ENCODE results near the gene TP53RK. TPM values are rescaled to one million over a fixed set of nuclear protein-coding genes. Genes with fewer than 3 reads are reported as not detected.
A peak's percentile ranks its signal among the peaks of the same experiment; 100 is the strongest.

TP53RK gene
- total RNA-seq, 3 donors from 2014 or later, result 14.4 to 29.2 (median 27.1) TPM

GRCh38 chr20:46689754-46690085 is 476 bp upstream of the TP53RK start:
- DNase-seq (ENCODE audit: low spot score in 2 of 2), result no peak
- TF ChIP-seq POLR2AphosphoS5 (IDR thresholded peaks at IDR 0.05) (no peak), CTCF (IDR thresholded peaks at IDR 0.05) (no peak), POLR2A (IDR thresholded peaks at IDR 0.05) (no peak)
- Histone ChIP-seq H3K27ac (peak overlapping the region; percentile 95 to 97), H3K9me3 (no peaks in the 10 kb centered on the region), H3K27me3 (no peaks in the 10 kb centered on the region), H3K4me3 (peak overlapping the region; percentile 69 to 92 (median 83)), H3K36me3 (no peaks in the 10 kb centered on the region), H3K4me1 (no peaks in the 10 kb centered on the region)
- intact Hi-C loops (cut with DNase I; ENCODE audit: low total_unique reads), result loop anchor here (10.0 kb wide), 1 partner anchor 1345 kb away; the partner anchor contains the start of gene SDC4

- H3K9me3 ChIP-seq, result no peaks in the 10 kb centered on the region
- peak overlapping the region; percentile 95 to 97 for H3K27ac ChIP-seq
- peak overlapping the region; percentile 69 to 92 (median 83) for H3K4me3 ChIP-seq
- no peaks in the 10 kb centered on the region for H3K27me3 ChIP-seq
- intact Hi-C loops (cut with DNase I; ENCODE audit: low total_unique reads), result loop anchor here (10.0 kb wide), 1 partner anchor 1344 kb away; the partner anchor contains the start of gene SDC4
- TF ChIP-seq POLR2A (IDR thresholded peaks at IDR 0.05) (no peak), POLR2AphosphoS5 (IDR thresholded peaks at IDR 0.05) (no peak), CTCF (IDR thresholded peaks at IDR 0.05) (no peak)
- no peaks in the 10 kb centered on the region for H3K36me3 ChIP-seq
- DNase-seq (ENCODE audit: low spot score in 2 of 2), result peak in 1 of 2 donors; percentile 40
- peaks cover 0 to 3% of the 10 kb centered on the region in 2 donors for H3K4me1 ChIP-seq
These were observed 828 bp downstream of the TP53RK start for GRCh38 chr20:46688151-46689081.

GRCh38 chr20:46683939-46684750 is 5.1 kb downstream of the TP53RK start:
- no peak for TF ChIP-seq CTCF (IDR thresholded peaks at IDR 0.05)
- peak in 1 of 3 donors; percentile 32 for TF ChIP-seq POLR2AphosphoS5 (IDR thresholded peaks at IDR 0.05)
- Histone ChIP-seq H3K36me3 (no peaks in the 10 kb centered on the region), H3K4me3 (peak overlapping the region; percentile 23 to 62 (median 44)), H3K9me3 (no peaks in the 10 kb centered on the region), H3K4me1 (peaks cover 0 to 3% of the 10 kb centered on the region in 2 donors), H3K27me3 (no peaks in the 10 kb centered on the region), H3K27ac (peak overlapping the region; percentile 41 to 77)
- peak in 1 of 2 donors; percentile 49 for DNase-seq (ENCODE audit: low spot score in 2 of 2)
- intact Hi-C loops (cut with DNase I; ENCODE audit: low total_unique reads), result loop anchor here (10.0 kb wide), 1 partner anchor 1339 kb away; the partner anchor contains the start of gene SDC4

GRCh38 chr20:46683668-46683938 is 5.6 kb downstream of the TP53RK start:
- H3K4me1 ChIP-seq, result peaks cover 0 to 3% of the 10 kb centered on the region in 2 donors
- no peaks in the 10 kb centered on the region for H3K27me3 ChIP-seq
- no peaks in the 10 kb centered on the region for H3K9me3 ChIP-seq
- intact Hi-C loops (cut with DNase I; ENCODE audit: low total_unique reads), result loop anchor here (10.0 kb wide), 1 partner anchor 1339 kb away; the partner anchor contains the start of gene SDC4
- no peak for DNase-seq (ENCODE audit: low spot score in 2 of 2)
- H3K27ac ChIP-seq, result peak overlapping the region in 1 of 2 donors; percentile 77
- peak overlapping the region; percentile 23 to 62 (median 44) for H3K4me3 ChIP-seq
- H3K36me3 ChIP-seq, result no peaks in the 10 kb centered on the region
- TF ChIP-seq POLR2A (IDR thresholded peaks at IDR 0.05), result no peak
- no peak for TF ChIP-seq CTCF (IDR thresholded peaks at IDR 0.05)
- no peak for TF ChIP-seq POLR2AphosphoS5 (IDR thresholded peaks at IDR 0.05)
